GM23338 (cell line): ENCODE data around the gene SKIC2. TPM values are rescaled to one million over a fixed set of nuclear protein-coding genes. Genes with fewer than 3 reads are reported as not detected.
"Not testable (repeated sequence)": the region's sequence is repeated elsewhere in the genome, so short reads cannot be mapped to it uniquely, and the experiment has no call there.

Experiments
- ATAC-seq: fragments of 200-7000 bp; cut with Tn5 transposase; 3 replicates; pipeline ENCODE4 v1.9.1; 2020
- DNase-seq: peaks from one replicate; pipeline ENCODE4 v3.0.0-alpha.2; 2015; ENCODE audit warnings: low spot score
- H2AFZ ChIP-seq: fragments of 200-600 bp; sonication (generic); 2 replicates; pipeline ENCODE4 v1.8.0; 2016; ENCODE audit warnings: antibody characterized with exemption, mild to moderate bottlenecking, moderate library complexity
- H3F3A ChIP-seq: fragments of 200-600 bp; sonication (generic); replicated peaks from 2 replicates; pipeline ENCODE4 v1.8.0; 2017; ENCODE audit warnings: antibody characterized with exemption, mixed run types, low read depth
- H3K27ac ChIP-seq: fragments of 200-600 bp; sonication (generic); 2 replicates; pipeline ENCODE4 v1.6.1; 2016; ENCODE audit warnings: low read depth
- H3K27me3 ChIP-seq: fragments of 200-600 bp; sonication (generic); 2 replicates; pipeline ENCODE4 v1.8.0; 2016; ENCODE audit warnings: mild to moderate bottlenecking, mixed run types, moderate library complexity; ENCODE audit not compliant: insufficient read depth
- H3K36me3 ChIP-seq: fragments of 200-600 bp; sonication (generic); 2 replicates; pipeline ENCODE4 v1.8.0; 2016; ENCODE audit warnings: mild to moderate bottlenecking; ENCODE audit not compliant: insufficient read depth
- H3K4me1 ChIP-seq: fragments of 200-600 bp; sonication (generic); 2 replicates; pipeline ENCODE4 v1.8.0; 2016; ENCODE audit warnings: mild to moderate bottlenecking, moderate library complexity; ENCODE audit not compliant: insufficient read depth
- H3K4me2 ChIP-seq: fragments of 200-600 bp; sonication (generic); 2 replicates; pipeline ENCODE4 v1.7.1; 2017; ENCODE audit warnings: mixed run types
- H3K4me3 ChIP-seq: fragments of 200-600 bp; sonication (generic); 2 replicates; pipeline ENCODE4 v1.6.1; 2016; ENCODE audit warnings: mixed run types
- H3K79me2 ChIP-seq: fragments of 200-600 bp; sonication (generic); replicated peaks from 2 replicates; pipeline ENCODE4 v1.8.0; 2017; ENCODE audit warnings: mild to moderate bottlenecking; ENCODE audit not compliant: insufficient read depth
- H3K9me2 ChIP-seq: fragments of 200-600 bp; sonication (generic); 2 replicates; pipeline ENCODE4 v1.8.0; 2017; ENCODE audit not compliant: insufficient read depth
- H4K20me1 ChIP-seq: fragments of 200-600 bp; sonication (generic); replicated peaks from 2 replicates; pipeline ENCODE4 v1.8.0; 2017; ENCODE audit warnings: mild to moderate bottlenecking; ENCODE audit not compliant: insufficient read depth
- H3K27ac Mint-ChIP-seq: 2 replicates; pipeline ENCODE4 v1.8.0; 2020; ENCODE audit warnings: inconsistent platforms, mild to moderate bottlenecking, moderate library complexity, mixed read lengths
- H3K27me3 Mint-ChIP-seq: 3 replicates; pipeline ENCODE4 v1.8.0; 2022; ENCODE audit warnings: low read depth, mild to moderate bottlenecking, moderate library complexity, mixed read lengths, inconsistent platforms; ENCODE audit not compliant: insufficient read depth, poor library complexity
- H3K36me3 Mint-ChIP-seq: 3 replicates; pipeline ENCODE4 v1.8.0; 2021; ENCODE audit warnings: low read depth, mild to moderate bottlenecking, inconsistent platforms, moderate library complexity, mixed read lengths
- H3K4me1 Mint-ChIP-seq: 3 replicates; pipeline ENCODE4 v1.8.0; 2020; ENCODE audit warnings: mild to moderate bottlenecking, inconsistent platforms, mixed read lengths
- H3K4me3 Mint-ChIP-seq: 3 replicates; pipeline ENCODE4 v1.8.0; 2021; ENCODE audit warnings: moderate library complexity, mild to moderate bottlenecking, inconsistent platforms, mixed read lengths
- H3K9me3 Mint-ChIP-seq: 3 replicates; pipeline ENCODE4 v1.8.0; 2020; ENCODE audit warnings: moderate library complexity, mild to moderate bottlenecking, inconsistent platforms, mixed read lengths
- microRNA counts: library from miRNA; unstranded; fragments of <30 nt; microRNA quantifications from one replicate; lab custom pipeline; 2017
- microRNA-seq: library from miRNA; unstranded; fragments of <30 nt; microRNA quantifications from one replicate; pipeline ENCODE4, GENCODE V29; 2017
- polyA plus RNA-seq: library from polyadenylated mRNA; unstranded; fragments of >200 nt; fragmentation: Nextera tagmentation; extraction: Ambion mirVana; gene quantifications from 2 replicates; pipeline ENCODE4 v1.2.1, GENCODE V29; 2016
- small RNA-seq: library from RNA; depleted of rRNA; stranded (forward); fragments of <200 nt; gene quantifications from one replicate; pipeline ENCODE3, GENCODE V24; 2014; ENCODE audit warnings: low replicate concordance
- total RNA-seq: library from RNA; depleted of rRNA; stranded (reverse); fragments of >200 nt; shearing (Covaris generic); gene quantifications from 2 replicates; pipeline ENCODE4 v1.2.3, GENCODE V29; 2014; rRNA removed

Gene SKIC2
- total and polyA plus RNA-seq, 2 experiments from 2014 or later = 21.6 to 47.2 TPM

- ATAC-seq = not testable (repeated sequence)
These were observed 54.1 kb downstream of the SKIC2 start for GRCh38 chr6:32012941-32013617.

GRCh38 chr6:32013738-32014137, 54.8 kb downstream of the SKIC2 start:
- DNase-seq, H3K36me3 Mint-ChIP-seq, H3K4me2 ChIP-seq, H3K27me3 Mint-ChIP-seq, H3K27me3 ChIP-seq, H3K9me3 Mint-ChIP-seq, H2AFZ ChIP-seq, H3K4me3 ChIP-seq, H3K79me2 ChIP-seq, H4K20me1 ChIP-seq, ATAC-seq, H3K27ac ChIP-seq, H3F3A ChIP-seq, H3K9me2 ChIP-seq, H3K4me1 Mint-ChIP-seq, H3K36me3 ChIP-seq, H3K4me1 ChIP-seq, H3K4me3 Mint-ChIP-seq, H3K27ac Mint-ChIP-seq: not testable (repeated sequence)

More at GRCh38 chr6:32012941-32013617, 54.1 kb downstream of the SKIC2 start:
- H3K4me3 ChIP-seq, H3K4me1 Mint-ChIP-seq, H3K27ac ChIP-seq, H3K9me3 Mint-ChIP-seq, H3K4me2 ChIP-seq, H3K9me2 ChIP-seq, H3K4me3 Mint-ChIP-seq, H3K79me2 ChIP-seq, H3F3A ChIP-seq, H3K27me3 Mint-ChIP-seq, DNase-seq, H3K27me3 ChIP-seq, H2AFZ ChIP-seq, H3K36me3 Mint-ChIP-seq, H3K36me3 ChIP-seq, H3K4me1 ChIP-seq, H3K27ac Mint-ChIP-seq, H4K20me1 ChIP-seq: not testable (repeated sequence)

GRCh38 chr6:32014547-32014946, 55.6 kb downstream of the SKIC2 start, which contains the start of gene C4B:
Gene C4B, plus strand, starts transcription at chr6:32014795. Its CDS starts 51 bp downstream, at chr6:32014846.
- not testable (repeated sequence) for H3K4me3 Mint-ChIP-seq, H2AFZ ChIP-seq, H3K36me3 ChIP-seq, H3K27ac Mint-ChIP-seq, H3K36me3 Mint-ChIP-seq, H3K9me2 ChIP-seq, H3K27ac ChIP-seq, ATAC-seq, H3K4me1 ChIP-seq, H4K20me1 ChIP-seq, H3K4me2 ChIP-seq, H3K4me1 Mint-ChIP-seq, H3K27me3 Mint-ChIP-seq, H3F3A ChIP-seq, H3K4me3 ChIP-seq, H3K9me3 Mint-ChIP-seq, H3K27me3 ChIP-seq, DNase-seq, H3K79me2 ChIP-seq

MicroRNAs within 50 kb of the gene (microRNA counts, 767-probe panel; counts per million panel counts)
- microRNA hsa-miR-1236 (lab: Ali Mortazavi, UCI) = not detected

Small RNA genes lying within 50 kb of the gene (microRNA-seq; reads per million reads assigned to microRNA genes)
- not detected for gene MIR1236

Small RNA genes lying within 50 kb of the gene (small RNA-seq; reads per million reads assigned to genes)
- gene AL645922.1 = not detected

Other genes with a start within 250 kb of the SKIC2 start
Only the 30 nearest of the 35 such genes appear.
- 58.7 and 62.2 TPM in 2 replicates for gene DDAH2, start 229.9 kb upstream of the SKIC2 start, total RNA-seq
- gene DDAH2, start 229.9 kb upstream of the SKIC2 start, polyA plus RNA-seq = 65.0 and 65.1 TPM in 2 replicates
- gene CLIC1, start 222.6 kb upstream of the SKIC2 start, total RNA-seq = 226 and 269 TPM in 2 replicates
- 269 and 296 TPM in 2 replicates for gene CLIC1, start 222.6 kb upstream of the SKIC2 start, polyA plus RNA-seq
- 23.9 and 27.2 TPM in 2 replicates for gene MSH5, start 219.2 kb upstream of the SKIC2 start, total RNA-seq
- gene MSH5, start 219.2 kb upstream of the SKIC2 start, polyA plus RNA-seq = 12.1 and 12.8 TPM in 2 replicates
- 3.9 TPM in 1 of 2 replicates, not detected in the other for gene SAPCD1, start 196.5 kb upstream of the SKIC2 start, total RNA-seq
- 4.5 and 5.0 TPM in 2 replicates for gene SAPCD1, start 196.5 kb upstream of the SKIC2 start, polyA plus RNA-seq
- 0.07 and 0.12 TPM in 2 replicates for gene VWA7, start 181.8 kb upstream of the SKIC2 start, total RNA-seq
- 0.36 and 0.75 TPM in 2 replicates for gene VWA7, start 181.8 kb upstream of the SKIC2 start, polyA plus RNA-seq
- gene VARS1, start 163.4 kb upstream of the SKIC2 start, total RNA-seq = 137 and 153 TPM in 2 replicates
- gene VARS1, start 163.4 kb upstream of the SKIC2 start, polyA plus RNA-seq = 66.0 and 71.2 TPM in 2 replicates
- 93.5 and 106 TPM in 2 replicates for gene LSM2, start 152.2 kb upstream of the SKIC2 start, total RNA-seq
- gene LSM2, start 152.2 kb upstream of the SKIC2 start, polyA plus RNA-seq = 140 and 143 TPM in 2 replicates
- 0.50 and 0.83 TPM in 2 replicates for gene HSPA1L, start 143.9 kb upstream of the SKIC2 start, total RNA-seq
- 0.44 and 0.49 TPM in 2 replicates for gene HSPA1L, start 143.9 kb upstream of the SKIC2 start, polyA plus RNA-seq
- gene HSPA1A, start 143.6 kb upstream of the SKIC2 start, total RNA-seq = 57.1 and 58.3 TPM in 2 replicates
- 36.1 and 39.1 TPM in 2 replicates for gene HSPA1A, start 143.6 kb upstream of the SKIC2 start, polyA plus RNA-seq
- 102 and 113 TPM in 2 replicates for gene HSPA1B, start 131.4 kb upstream of the SKIC2 start, total RNA-seq
- 25.9 and 31.7 TPM in 2 replicates for gene HSPA1B, start 131.4 kb upstream of the SKIC2 start, polyA plus RNA-seq
- gene NEU1, start 96.4 kb upstream of the SKIC2 start, total RNA-seq = 41.1 and 47.4 TPM in 2 replicates
- 31.4 and 32.3 TPM in 2 replicates for gene NEU1, start 96.4 kb upstream of the SKIC2 start, polyA plus RNA-seq
- 3.7 and 4.6 TPM in 2 replicates for gene SLC44A4, start 80.2 kb upstream of the SKIC2 start, total RNA-seq
- 1.1 and 1.2 TPM in 2 replicates for gene SLC44A4, start 80.2 kb upstream of the SKIC2 start, polyA plus RNA-seq
- 184 and 193 TPM in 2 replicates for gene EHMT2, start 61.5 kb upstream of the SKIC2 start, total RNA-seq
- gene EHMT2, start 61.5 kb upstream of the SKIC2 start, polyA plus RNA-seq = 112 and 113 TPM in 2 replicates
- gene ZBTB12, start 57.1 kb upstream of the SKIC2 start, total RNA-seq = 14.4 and 14.9 TPM in 2 replicates
- 0.18 and 0.68 TPM in 2 replicates for gene ZBTB12, start 57.1 kb upstream of the SKIC2 start, polyA plus RNA-seq
- 1.7 and 2.4 TPM in 2 replicates for gene C2, start 31.5 kb upstream of the SKIC2 start, total RNA-seq
- 0.16 and 0.23 TPM in 2 replicates for gene C2, start 31.5 kb upstream of the SKIC2 start, polyA plus RNA-seq
- not detected in 2 replicates for gene CFB, start 13.1 kb upstream of the SKIC2 start, total RNA-seq
- 0.86 TPM in 1 of 2 replicates, not detected in the other for gene CFB, start 13.1 kb upstream of the SKIC2 start, polyA plus RNA-seq
- gene NELFE, start 204 bp upstream of the SKIC2 start, total RNA-seq = 64.0 and 69.0 TPM in 2 replicates
- gene NELFE, start 204 bp upstream of the SKIC2 start, polyA plus RNA-seq = 86.0 and 93.4 TPM in 2 replicates
- 12.1 and 19.7 TPM in 2 replicates for gene DXO, start 13.0 kb downstream of the SKIC2 start, total RNA-seq
- gene DXO, start 13.0 kb downstream of the SKIC2 start, polyA plus RNA-seq = 15.6 and 16.2 TPM in 2 replicates
- 0.97 and 2.4 TPM in 2 replicates for gene C4A, start 22.9 kb downstream of the SKIC2 start, total RNA-seq
- gene C4A, start 22.9 kb downstream of the SKIC2 start, polyA plus RNA-seq = 0.48 TPM in 1 of 2 replicates, not detected in the other
- gene C4B, start 55.6 kb downstream of the SKIC2 start, total RNA-seq = 0.39 TPM in 1 of 2 replicates, not detected in the other
- gene C4B, start 55.6 kb downstream of the SKIC2 start, polyA plus RNA-seq = 0.19 and 0.57 TPM in 2 replicates
- gene CYP21A2, start 79.2 kb downstream of the SKIC2 start, total RNA-seq = not detected in 2 replicates
- 0.10 TPM in 1 of 2 replicates, not detected in the other for gene CYP21A2, start 79.2 kb downstream of the SKIC2 start, polyA plus RNA-seq
- gene TNXB, start 150.2 kb downstream of the SKIC2 start, total RNA-seq = 3.4 and 6.0 TPM in 2 replicates
- gene TNXB, start 150.2 kb downstream of the SKIC2 start, polyA plus RNA-seq = 1.1 and 2.0 TPM in 2 replicates
- gene ATF6B, start 169.1 kb downstream of the SKIC2 start, total RNA-seq = 21.7 and 24.9 TPM in 2 replicates
- gene ATF6B, start 169.1 kb downstream of the SKIC2 start, polyA plus RNA-seq = 25.9 and 26.1 TPM in 2 replicates
- 6.4 and 7.5 TPM in 2 replicates for gene FKBPL, start 171.1 kb downstream of the SKIC2 start, total RNA-seq
- gene FKBPL, start 171.1 kb downstream of the SKIC2 start, polyA plus RNA-seq = 7.6 and 9.6 TPM in 2 replicates
- 1.2 TPM in 1 of 2 replicates, not detected in the other for gene PRRT1, start 192.8 kb downstream of the SKIC2 start, total RNA-seq
- gene PRRT1, start 192.8 kb downstream of the SKIC2 start, polyA plus RNA-seq = 1.7 and 2.7 TPM in 2 replicates
- gene PPT2, start 195.0 kb downstream of the SKIC2 start, total RNA-seq = 12.5 and 20.6 TPM in 2 replicates
- gene PPT2, start 195.0 kb downstream of the SKIC2 start, polyA plus RNA-seq = 8.9 and 10.1 TPM in 2 replicates
- 4.7 and 6.1 TPM in 2 replicates for gene EGFL8, start 205.4 kb downstream of the SKIC2 start, total RNA-seq
- 5.4 and 7.4 TPM in 2 replicates for gene EGFL8, start 205.4 kb downstream of the SKIC2 start, polyA plus RNA-seq
- gene AGPAT1, start 216.9 kb downstream of the SKIC2 start, total RNA-seq = 58.8 and 82.1 TPM in 2 replicates
- gene AGPAT1, start 216.9 kb downstream of the SKIC2 start, polyA plus RNA-seq = 39.5 and 39.8 TPM in 2 replicates
- gene RNF5, start 219.2 kb downstream of the SKIC2 start, total RNA-seq = 119 and 127 TPM in 2 replicates
- 164 and 173 TPM in 2 replicates for gene RNF5, start 219.2 kb downstream of the SKIC2 start, polyA plus RNA-seq
- gene AGER, start 225.1 kb downstream of the SKIC2 start, total RNA-seq = 2.0 and 2.3 TPM in 2 replicates
- 3.4 and 5.0 TPM in 2 replicates for gene AGER, start 225.1 kb downstream of the SKIC2 start, polyA plus RNA-seq